ENCODE results near the gene CRKL. TPM values are rescaled to one million over a fixed set of nuclear protein-coding genes. Genes with fewer than 3 reads are reported as not detected.
"Not testable (repeated sequence)": the region's sequence is repeated elsewhere in the genome, so short reads cannot be mapped to it uniquely, and the experiment has no call there.

Gene CRKL
- total and polyA plus RNA-seq, 2 of the 4 experiments (the other 2 are of a cell fraction): 20.6 to 35.5 TPM

DNA sequence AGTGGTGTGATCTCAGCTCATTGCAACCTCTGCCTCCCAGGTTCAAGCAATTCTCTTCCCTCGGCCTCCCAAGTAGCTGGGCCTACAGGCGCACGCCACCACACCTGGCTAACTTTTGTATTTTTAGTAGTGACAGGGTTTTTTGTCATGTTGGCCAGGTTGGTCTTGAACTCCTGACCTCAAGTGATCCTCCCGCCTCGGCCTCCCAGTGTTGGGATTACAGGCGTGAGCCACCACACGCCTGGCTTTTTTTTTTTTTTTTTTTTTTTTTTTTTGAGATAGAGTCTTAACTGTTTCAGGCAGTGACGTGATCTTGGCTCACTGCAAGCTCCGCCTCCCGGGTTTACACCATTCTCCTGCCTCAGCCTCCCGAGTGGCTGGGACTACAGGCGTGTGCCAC, 13.2 kb downstream of the CRKL start:
- H3K4me3 ChIP-seq (ENCODE audit: insufficient read depth, low read depth, low read length); DNase-seq; H3K18ac ChIP-seq (ENCODE audit: low read depth, low read length); H3K56ac ChIP-seq (ENCODE audit: extremely low read depth, insufficient read depth, low read length); H3K27me3 ChIP-seq (ENCODE audit: control insufficient read depth, insufficient read depth, low read length); H2AK5ac ChIP-seq (ENCODE audit: low read depth, low read length); dilution Hi-C loops (cut with HindIII; ENCODE audit: low sequenced_read_pairs, unreplicated experiment); H4K8ac ChIP-seq (ENCODE audit: low read depth in 2 of 2, low read length in 2 of 2); ATAC-seq (ENCODE audit: low read depth); H3K9ac ChIP-seq (ENCODE audit: low read depth, low read length); H2BK20ac ChIP-seq (ENCODE audit: low read depth, low read length); H2AK9ac ChIP-seq (replicated peaks; ENCODE audit: low read depth, low read length, poor library complexity); H4K91ac ChIP-seq (ENCODE audit: insufficient read depth, low read depth, low read length); H3K9me3 ChIP-seq (ENCODE audit: control insufficient read depth, insufficient read depth, low read length); H3K27ac ChIP-seq (ENCODE audit: insufficient read depth, low read length); H3K14ac ChIP-seq (replicated peaks; ENCODE audit: low read depth, low read length); H2BK120ac ChIP-seq (ENCODE audit: low read depth, low read length); H3K23ac ChIP-seq (ENCODE audit: low read depth, low read length); H3K4ac ChIP-seq (ENCODE audit: low read depth, low read length); H3K4me1 ChIP-seq (ENCODE audit: control insufficient read depth, insufficient read depth, low read length); in situ Hi-C loops (cut with MboI; ENCODE audit: low sequenced_read_pairs); H3K4me2 ChIP-seq (ENCODE audit: low read depth, low read length); H2BK15ac ChIP-seq (ENCODE audit: low read depth, low read length); POLR2A ChIA-PET (ENCODE audit: unreplicated experiment); H2AFZ ChIP-seq (replicated peaks; ENCODE audit: low read length, poor library complexity); H4K5ac ChIP-seq (ENCODE audit: low read depth, low read length); intact Hi-C loops (cut with micrococcal nuclease); CTCF ChIA-PET; H2BK5ac ChIP-seq (ENCODE audit: low read depth, low read length, poor library complexity, severe bottlenecking); BruUV-seq (replicated peaks): not testable (repeated sequence)
- WGBS, 2 experiments (ENCODE audit: extremely low coverage in 2 of 2, insufficient read length in 1 of 2): no CpG with 5 or more reads among the region's 12 CpGs
- H3K36me3 ChIP-seq (ENCODE audit: control insufficient read depth, insufficient read depth, low read length): peaks cover 11% of the 10 kb centered on the region
- peaks cover 17% of the 10 kb centered on the region for H3K9me1 ChIP-seq (ENCODE audit: insufficient read depth, low read length)
- peaks cover 9 to 68% of the 10 kb centered on the region in 2 experiments for H3K79me1 ChIP-seq (ENCODE audit: low read depth in 1 of 2, low read length in 2 of 2)
- peaks cover 96% of the 10 kb centered on the region for H4K20me1 ChIP-seq (ENCODE audit: insufficient read depth, low read length)

All from IMR-90 (cell line).